ENCODE data around the gene SERPINA3. TPM values are rescaled to one million over a fixed set of nuclear protein-coding genes. Genes with fewer than 3 reads are reported as not detected.

Gene SERPINA3
- total RNA-seq, 1 donor from 2014 or later = not detected

DNA sequence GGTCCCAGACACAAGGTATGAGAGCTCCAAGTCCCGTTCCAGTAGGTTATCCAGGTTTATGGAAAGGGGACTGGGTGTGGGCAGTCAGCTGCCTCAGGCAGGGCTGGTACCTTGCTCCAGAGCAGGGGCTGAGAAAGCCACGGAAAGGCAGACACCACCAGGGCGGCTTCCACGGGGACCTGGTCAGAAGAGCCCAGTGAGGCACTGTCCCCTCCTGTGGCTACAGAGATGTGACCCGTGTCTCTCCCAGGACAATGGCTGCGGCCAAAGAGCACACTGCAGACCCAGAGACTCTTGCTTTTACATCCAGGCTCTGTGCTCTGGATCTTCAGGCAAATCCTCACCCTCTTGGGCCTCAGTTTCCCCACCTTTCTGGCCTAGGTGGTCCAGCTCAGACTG is 42.2 kb upstream of the SERPINA3 start:
- TF ChIP-seq, protein P1, sequence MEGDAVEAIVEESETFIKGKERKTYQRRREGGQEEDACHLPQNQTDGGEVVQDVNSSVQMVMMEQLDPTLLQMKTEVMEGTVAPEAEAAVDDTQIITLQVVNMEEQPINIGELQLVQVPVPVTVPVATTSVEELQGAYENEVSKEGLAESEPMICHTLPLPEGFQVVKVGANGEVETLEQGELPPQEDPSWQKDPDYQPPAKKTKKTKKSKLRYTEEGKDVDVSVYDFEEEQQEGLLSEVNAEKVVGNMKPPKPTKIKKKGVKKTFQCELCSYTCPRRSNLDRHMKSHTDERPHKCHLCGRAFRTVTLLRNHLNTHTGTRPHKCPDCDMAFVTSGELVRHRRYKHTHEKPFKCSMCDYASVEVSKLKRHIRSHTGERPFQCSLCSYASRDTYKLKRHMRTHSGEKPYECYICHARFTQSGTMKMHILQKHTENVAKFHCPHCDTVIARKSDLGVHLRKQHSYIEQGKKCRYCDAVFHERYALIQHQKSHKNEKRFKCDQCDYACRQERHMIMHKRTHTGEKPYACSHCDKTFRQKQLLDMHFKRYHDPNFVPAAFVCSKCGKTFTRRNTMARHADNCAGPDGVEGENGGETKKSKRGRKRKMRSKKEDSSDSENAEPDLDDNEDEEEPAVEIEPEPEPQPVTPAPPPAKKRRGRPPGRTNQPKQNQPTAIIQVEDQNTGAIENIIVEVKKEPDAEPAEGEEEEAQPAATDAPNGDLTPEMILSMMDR (conservative IDR thresholded peaks at IDR 0.05) = no peak
- no peaks in the 10 kb centered on the region for H3K27me3 Mint-ChIP-seq (ENCODE audit: low read depth)
- H3K9me3 Mint-ChIP-seq = no peaks in the 10 kb centered on the region
- no peaks in the 10 kb centered on the region for H3K36me3 Mint-ChIP-seq (ENCODE audit: low read depth)
- no peak overlapping the region for H3K4me3 Mint-ChIP-seq
- H3K27ac Mint-ChIP-seq (ENCODE audit: unreplicated experiment) = no peak overlapping the region
- no peak for DNase-seq (ENCODE audit: low read depth, low spot score)
- no peaks in the 10 kb centered on the region for H3K4me1 Mint-ChIP-seq

DNA sequence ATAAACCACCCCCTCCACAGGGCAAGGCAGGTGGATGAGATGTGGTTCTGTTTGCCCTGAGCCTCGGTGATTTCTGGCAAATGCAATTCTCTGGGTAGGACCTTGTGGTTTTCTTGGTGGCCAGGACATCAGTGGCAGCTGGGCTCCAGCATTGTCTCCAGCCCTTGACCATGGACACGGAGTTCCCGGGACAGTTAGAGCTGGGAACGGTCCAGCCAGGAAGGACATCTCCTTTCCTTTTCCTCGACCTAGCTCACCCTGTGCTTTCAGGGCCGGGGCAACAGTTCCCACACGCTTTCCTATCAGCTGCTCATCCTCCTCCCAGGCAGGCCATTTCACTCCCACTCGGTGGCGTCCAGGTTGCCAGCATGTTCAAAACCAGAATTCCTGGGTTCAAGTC is 41.8 kb upstream of the SERPINA3 start:
- TF ChIP-seq, protein P1 (conservative IDR thresholded peaks at IDR 0.05) = no peak
- Mint-ChIP-seq H3K4me3 (no peak overlapping the region), H3K9me3 (no peaks in the 10 kb centered on the region), H3K4me1 (no peaks in the 10 kb centered on the region), H3K36me3 (ENCODE audit: low read depth) (no peaks in the 10 kb centered on the region), H3K27ac (ENCODE audit: unreplicated experiment) (no peak overlapping the region), H3K27me3 (ENCODE audit: low read depth) (no peaks in the 10 kb centered on the region)
- no peak for DNase-seq (ENCODE audit: low read depth, low spot score)

DNA sequence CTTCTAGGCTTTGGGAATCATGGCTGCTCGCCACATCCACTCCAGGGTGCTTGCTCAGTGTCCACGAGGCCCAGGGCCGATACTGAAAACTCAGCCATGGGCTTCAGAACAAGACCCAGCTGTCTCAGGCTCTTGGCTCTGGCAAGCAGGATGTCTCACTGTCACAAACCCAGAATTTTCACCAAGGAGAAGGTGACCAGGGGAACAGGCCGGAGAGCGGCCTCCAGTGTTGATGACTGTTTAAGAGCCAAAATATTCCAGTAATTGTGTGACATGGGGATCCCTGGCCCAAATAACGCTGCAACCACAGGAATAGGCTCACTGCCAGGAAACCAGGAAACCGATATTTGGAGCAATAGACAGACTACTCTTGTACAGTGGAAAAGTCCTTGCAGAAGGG is 40.8 kb upstream of the SERPINA3 start:
- no peak for DNase-seq (ENCODE audit: low read depth, low spot score)
- Mint-ChIP-seq H3K4me3 (no peak overlapping the region), H3K27me3 (ENCODE audit: low read depth) (no peaks in the 10 kb centered on the region), H3K36me3 (ENCODE audit: low read depth) (no peaks in the 10 kb centered on the region), H3K4me1 (no peaks in the 10 kb centered on the region), H3K27ac (ENCODE audit: unreplicated experiment) (no peak overlapping the region), H3K9me3 (no peaks in the 10 kb centered on the region)
- TF ChIP-seq, protein P1 (conservative IDR thresholded peaks at IDR 0.05) = no peak

DNA sequence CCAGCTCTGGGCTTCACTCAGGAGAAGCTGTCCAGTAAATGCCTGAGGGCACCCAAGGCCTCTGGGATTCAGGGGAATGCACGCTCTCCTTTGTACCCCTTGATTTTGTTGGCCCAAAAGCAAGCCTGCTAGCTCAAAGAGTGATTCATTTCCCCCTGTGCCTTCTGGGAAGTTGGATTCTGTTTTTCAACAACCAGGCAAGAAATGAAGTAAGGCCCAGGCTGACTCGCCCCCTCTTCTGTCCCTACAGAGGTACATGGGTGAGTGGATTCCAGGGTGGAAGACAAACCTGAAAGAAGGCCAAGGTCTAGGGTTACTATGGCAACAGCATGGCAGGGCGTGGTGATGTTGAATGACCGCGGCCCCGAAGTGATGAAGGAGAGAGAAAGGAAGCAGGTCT is 40.2 kb upstream of the SERPINA3 start:
- Mint-ChIP-seq H3K4me1 (no peaks in the 10 kb centered on the region), H3K4me3 (no peak overlapping the region), H3K36me3 (ENCODE audit: low read depth) (no peaks in the 10 kb centered on the region), H3K9me3 (no peaks in the 10 kb centered on the region), H3K27ac (ENCODE audit: unreplicated experiment) (no peak overlapping the region), H3K27me3 (ENCODE audit: low read depth) (no peaks in the 10 kb centered on the region)
- TF ChIP-seq, protein P1 (conservative IDR thresholded peaks at IDR 0.05) = no peak
- DNase-seq (ENCODE audit: low read depth, low spot score) = no peak

DNA sequence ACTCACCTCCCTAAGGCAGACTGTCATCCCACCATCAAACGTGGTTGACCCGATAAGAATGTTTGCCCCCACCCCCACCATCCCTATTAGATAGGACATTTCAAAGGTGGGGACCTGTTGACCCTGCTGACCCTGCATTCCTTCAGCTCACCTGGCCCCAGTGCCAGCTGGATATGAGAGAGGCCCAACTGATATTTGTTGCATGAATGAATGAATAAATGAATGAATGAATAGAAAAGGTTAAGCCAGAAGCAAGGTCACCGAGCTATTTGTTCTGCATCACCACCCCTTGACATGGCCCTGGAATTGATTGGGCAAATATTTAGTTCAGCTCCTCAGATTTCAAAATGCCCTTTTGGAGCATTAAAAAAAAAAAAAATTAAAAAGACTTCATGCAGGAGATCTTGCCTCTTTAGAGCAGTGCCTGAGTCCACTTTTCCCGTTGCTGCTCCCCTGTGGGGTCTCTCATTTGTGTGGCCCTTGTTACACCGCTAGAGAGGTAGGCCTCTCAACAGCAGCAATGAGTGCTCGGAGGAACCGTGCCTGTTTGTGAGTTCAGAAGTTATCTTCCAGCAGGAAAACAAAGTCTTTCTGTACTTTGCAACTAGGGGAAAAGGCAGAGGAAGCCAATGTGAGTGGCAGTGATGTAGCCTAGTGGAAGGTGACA is 39.4 kb upstream of the SERPINA3 start:
- H3K9me3 Mint-ChIP-seq = no peaks in the 10 kb centered on the region
- DNase-seq (ENCODE audit: low read depth, low spot score) = no peak
- TF ChIP-seq, protein P1 (conservative IDR thresholded peaks at IDR 0.05) = no peak
- H3K4me1 Mint-ChIP-seq = no peaks in the 10 kb centered on the region
- no peaks in the 10 kb centered on the region for H3K27me3 Mint-ChIP-seq (ENCODE audit: low read depth)
- H3K4me3 Mint-ChIP-seq = no peak overlapping the region
- no peak overlapping the region for H3K27ac Mint-ChIP-seq (ENCODE audit: unreplicated experiment)
- no peaks in the 10 kb centered on the region for H3K36me3 Mint-ChIP-seq (ENCODE audit: low read depth)

Data from neural crest cell (in vitro differentiated cells).